GDM1 (cell line): Measurements from ENCODE around the gene SERPINB6.
"Not testable (repeated sequence)": the region's sequence is repeated elsewhere in the genome, so short reads cannot be mapped to it uniquely, and the experiment has no call there.

ENCODE experiments used
- DNase-seq: peaks from one replicate; lab custom pipeline; 2025; lab: John Stamatoyannopoulos, UW

The SERPINB6 gene

GRCh38 chr6:2913621-2914317 lies 57.6 kb downstream of the SERPINB6 start:
- no peak for DNase-seq

- DNase-seq: no peak
These were observed 60.2 kb downstream of the SERPINB6 start for GRCh38 chr6:2911171-2911570.

GRCh38 chr6:2909718-2910117 lies 61.6 kb downstream of the SERPINB6 start:
- DNase-seq: no peak

GRCh38 chr6:2909051-2909606 lies 62.2 kb downstream of the SERPINB6 start:
- not testable (repeated sequence) for DNase-seq

GRCh38 chr6:2908516-2908915 lies 62.9 kb downstream of the SERPINB6 start:
- not testable (repeated sequence) for DNase-seq

- DNase-seq: not testable (repeated sequence)
These were observed 67.8 kb downstream of the SERPINB6 start for GRCh38 chr6:2903411-2904185.

GRCh38 chr6:2901645-2902502 lies 69.5 kb downstream of the SERPINB6 start:
- not testable (repeated sequence) for DNase-seq

- no peak for DNase-seq
These were observed 70.3 kb downstream of the SERPINB6 start for GRCh38 chr6:2900821-2901644.

GRCh38 chr6:2900221-2900807 lies 71.1 kb downstream of the SERPINB6 start:
- DNase-seq: no peak

GRCh38 chr6:2899596-2899995 lies 71.8 kb downstream of the SERPINB6 start:
- no peak for DNase-seq
